Neural cell (in vitro differentiated cells): Measurements from ENCODE around the gene COX10. TPM values are rescaled to one million over a fixed set of nuclear protein-coding genes. Genes with fewer than 3 reads are reported as not detected.
A peak's percentile ranks its signal among the peaks of the same experiment; 100 is the strongest.

Source experiments
- H2AFZ ChIP-seq: fragments of 200-600, 300-800 bp; sonication (generic), shearing (Covaris generic); 2 replicates; pipeline ENCODE4 v1.6.0; 2014; ENCODE audit warnings: low read depth, mild to moderate bottlenecking, antibody characterized with exemption, low read length, moderate library complexity
- H3F3A ChIP-seq: fragments of 200-600 bp; shearing (Covaris generic); 2 replicates; pipeline ENCODE4 v1.6.1; 2016; ENCODE audit warnings: mild to moderate bottlenecking, moderate library complexity, mixed read lengths, antibody characterized with exemption, low read length; ENCODE audit not compliant: insufficient read depth, poor library complexity, severe bottlenecking
- H3K27ac ChIP-seq: fragments of 200-600, 300-800 bp; sonication (generic), shearing (Covaris generic); 2 replicates; pipeline ENCODE4 v1.5.1; 2014; ENCODE audit warnings: mild to moderate bottlenecking, low read length, moderate library complexity
- H3K27me3 ChIP-seq: fragments of 300-800, 200-600 bp; sonication (generic), shearing (Covaris generic); 2 replicates; pipeline ENCODE4 v1.6.0; 2014; ENCODE audit warnings: mild to moderate bottlenecking, low read depth, low read length, moderate library complexity; ENCODE audit not compliant: insufficient read depth
- H3K36me3 ChIP-seq: fragments of 300-800, 200-600 bp; sonication (generic), shearing (Covaris generic); 2 replicates; pipeline ENCODE4 v1.5.1; 2014; ENCODE audit warnings: mild to moderate bottlenecking, antibody characterized with exemption, low read length, moderate library complexity; ENCODE audit not compliant: insufficient read depth
- H3K4me2 ChIP-seq: fragments of 300-800, 200-600 bp; sonication (generic), shearing (Covaris generic); 2 replicates; pipeline ENCODE4 v1.6.0; 2014; ENCODE audit warnings: mild to moderate bottlenecking, low read length
- H3K4me3 ChIP-seq: fragments of 300-800, 200-600 bp; sonication (generic), shearing (Covaris generic); 2 replicates; pipeline ENCODE4 v1.5.1; 2014; ENCODE audit warnings: mild to moderate bottlenecking, low read length, moderate library complexity
- H3K79me2 ChIP-seq: fragments of 200-600 bp; shearing (Covaris generic); replicated peaks from 2 replicates; pipeline ENCODE4 v1.6.0; 2014; ENCODE audit warnings: mild to moderate bottlenecking, low read length, moderate library complexity; ENCODE audit not compliant: insufficient read depth
- H3K9ac ChIP-seq: fragments of 300-800, 200-600 bp; sonication (generic), shearing (Covaris generic); 2 replicates; pipeline ENCODE4 v1.6.1; 2016; ENCODE audit warnings: mild to moderate bottlenecking, low read length, mixed read lengths
- H3K9me2 ChIP-seq: fragments of 200-600 bp; shearing (Covaris generic); 2 replicates; pipeline ENCODE4 v1.6.1; 2016; ENCODE audit warnings: mild to moderate bottlenecking, low read length, mixed read lengths; ENCODE audit not compliant: insufficient read depth
- H3K9me3 ChIP-seq: fragments of 200-600, 300-800 bp; sonication (generic), shearing (Covaris generic); 2 replicates; pipeline ENCODE4 v1.6.1; 2016; ENCODE audit warnings: mild to moderate bottlenecking, mixed run types, low read length, moderate library complexity, mixed read lengths
- H4K20me1 ChIP-seq: fragments of 200-600 bp; shearing (Covaris generic); 2 replicates; pipeline ENCODE4 v1.6.1; 2016; ENCODE audit warnings: mild to moderate bottlenecking, mixed run types; ENCODE audit not compliant: insufficient read depth
- CTCF ChIP-seq: fragments of 450-650 bp; IDR thresholded peaks from 2 replicates; pipeline ENCODE4 v1.5.1; 2014; ENCODE audit warnings: antibody characterized with exemption, mild to moderate bottlenecking, moderate library complexity; ENCODE audit not compliant: poor library complexity, severe bottlenecking
- EP300 ChIP-seq: fragments of 450-650 bp; conservative IDR thresholded peaks from 2 replicates; pipeline ENCODE4 v1.6.1; 2014; ENCODE audit warnings: antibody characterized with exemption, mild to moderate bottlenecking, moderate library complexity; ENCODE audit not compliant: poor library complexity, severe bottlenecking
- EZH2 ChIP-seq: fragments of 200-600, 300-800 bp; shearing (Covaris generic), sonication (generic); IDR thresholded peaks from 2 replicates; pipeline ENCODE4 v1.6.1; 2014; ENCODE audit warnings: antibody characterized with exemption, low read length, borderline replicate concordance, mild to moderate bottlenecking; ENCODE audit not compliant: insufficient read depth, poor library complexity, severe bottlenecking
- MXI1 ChIP-seq: fragments of 450-650 bp; conservative IDR thresholded peaks from 2 replicates; pipeline ENCODE4 v1.6.1; 2014; ENCODE audit warnings: antibody characterized with exemption, mild to moderate bottlenecking; ENCODE audit not compliant: poor library complexity, severe bottlenecking
- POLR2AphosphoS5 ChIP-seq: IDR thresholded peaks from 2 replicates; pipeline ENCODE4 v1.6.1; 2012
- RAD21 ChIP-seq: fragments of 450-650 bp; conservative IDR thresholded peaks from 2 replicates; pipeline ENCODE4 v1.6.1; 2014; ENCODE audit warnings: antibody characterized with exemption, mild to moderate bottlenecking, moderate library complexity
- REST ChIP-seq: IDR thresholded peaks from 2 replicates; pipeline ENCODE4 v1.6.1; 2012; ENCODE audit warnings: borderline replicate concordance
- SMC3 ChIP-seq: fragments of 450-650 bp; conservative IDR thresholded peaks from 2 replicates; pipeline ENCODE4 v1.6.1; 2014; ENCODE audit warnings: antibody characterized with exemption, mild to moderate bottlenecking, moderate library complexity; ENCODE audit not compliant: poor library complexity
- TAF1 ChIP-seq: IDR thresholded peaks from 2 replicates; pipeline ENCODE4 v1.6.1; 2012; ENCODE audit warnings: low read depth
- polyA plus RNA-seq: library from polyadenylated mRNA; depleted of rRNA; stranded (reverse); fragments of >200 nt; gene quantifications from 2 replicates; pipeline ENCODE4 v1.2.3, GENCODE V29; 2014

COX10 gene
- polyA plus RNA-seq, 1 donor from 2014 or later: 7.2 TPM

DNA sequence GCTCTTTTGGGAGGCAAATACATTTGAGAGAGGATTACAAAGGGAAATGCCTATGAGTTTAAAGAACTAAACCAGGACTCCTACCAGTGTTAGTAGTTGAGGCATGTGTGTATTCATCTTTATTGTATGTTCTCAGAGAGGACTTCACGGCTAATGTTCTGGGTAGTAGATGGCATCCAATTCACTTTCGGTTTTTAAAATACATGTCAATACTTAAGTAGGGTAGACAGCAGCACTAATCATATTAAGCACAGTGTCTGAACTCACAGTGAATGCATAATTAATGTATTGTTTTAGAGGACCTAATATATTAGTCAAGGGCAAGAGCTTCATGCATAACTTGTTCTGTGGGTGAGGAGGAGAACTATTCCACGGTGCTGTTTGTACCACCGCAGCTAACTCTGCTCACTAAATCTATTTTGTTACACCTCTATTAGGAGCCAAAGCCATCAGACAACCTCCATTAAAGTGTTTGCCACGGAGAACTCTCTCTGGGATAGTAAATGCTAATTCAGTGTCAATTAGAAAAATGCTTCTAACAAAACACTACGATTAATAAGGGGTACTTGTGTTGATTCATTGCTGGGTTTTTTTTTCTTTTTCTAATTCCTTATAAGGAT is 56.3 kb downstream of the COX10 start:
- no peaks in the 10 kb centered on the region for H3F3A ChIP-seq
- H3K4me2 ChIP-seq: peak overlapping the region; percentile 4
- no peak overlapping the region for H3K4me3 ChIP-seq
- H3K79me2 ChIP-seq: no peaks in the 10 kb centered on the region
- no peak overlapping the region for H2AFZ ChIP-seq
- H3K9me3 ChIP-seq: peaks cover under 1% of the 10 kb centered on the region
- H3K9ac ChIP-seq: no peak overlapping the region
- no peaks in the 10 kb centered on the region for H3K9me2 ChIP-seq
- no peak overlapping the region for H3K27ac ChIP-seq
- H3K36me3 ChIP-seq: no peaks in the 10 kb centered on the region
- TF ChIP-seq EZH2: no peak
- TF ChIP-seq POLR2AphosphoS5: no peak
- TF ChIP-seq MXI1: no peak
- no peak for TF ChIP-seq REST
- TF ChIP-seq TAF1: no peak
- TF ChIP-seq EP300: no peak
- no peak for TF ChIP-seq RAD21
- TF ChIP-seq CTCF: no peak
- TF ChIP-seq SMC3: no peak
- H4K20me1 ChIP-seq: no peaks in the 10 kb centered on the region
- no peaks in the 10 kb centered on the region for H3K27me3 ChIP-seq

DNA sequence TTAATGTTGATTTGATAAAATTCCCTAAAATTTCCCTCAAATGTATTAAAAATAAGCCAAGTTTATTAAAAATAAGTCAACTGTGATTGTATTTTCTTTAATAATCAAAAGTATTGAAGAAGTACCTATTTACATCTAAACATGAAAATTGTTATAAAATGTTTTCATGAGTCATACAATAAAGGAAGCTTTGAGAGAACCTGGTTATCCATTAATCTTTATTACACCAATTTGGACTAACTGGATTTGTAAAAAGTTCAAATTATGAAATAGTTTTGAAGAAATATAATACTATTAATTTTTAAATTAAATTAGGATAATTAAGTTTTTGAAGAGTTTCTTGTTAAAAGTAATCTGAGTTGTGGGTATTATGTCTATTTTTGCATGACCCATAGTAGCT is 63.8 kb downstream of the COX10 start:
- Histone ChIP-seq H3K36me3 (no peaks in the 10 kb centered on the region), H4K20me1 (no peaks in the 10 kb centered on the region), H3K79me2 (no peaks in the 10 kb centered on the region), H3K4me3 (no peak overlapping the region), H3K9me3 (peaks cover 3% of the 10 kb centered on the region), H3K4me2 (no peak overlapping the region), H3K9me2 (no peaks in the 10 kb centered on the region), H3K27ac (no peak overlapping the region), H3K9ac (no peak overlapping the region), H3K27me3 (no peaks in the 10 kb centered on the region), H2AFZ (no peak overlapping the region), H3F3A (no peaks in the 10 kb centered on the region)
- TF ChIP-seq SMC3: no peak
- no peak for TF ChIP-seq CTCF
- TF ChIP-seq REST: no peak
- no peak for TF ChIP-seq EP300
- TF ChIP-seq TAF1: no peak
- no peak for TF ChIP-seq MXI1
- TF ChIP-seq RAD21: no peak
- TF ChIP-seq POLR2AphosphoS5: no peak
- no peak for TF ChIP-seq EZH2
